ENCODE measurements around the gene RNU6-9. TPM values are rescaled to one million over a fixed set of nuclear protein-coding genes. Genes with fewer than 3 reads are reported as not detected.

RNU6-9 gene
- total and polyA plus RNA-seq, 2 of the 13 experiments (the other 11 are each of a cell fraction or from before 2014, with no cell fraction given) = under 0.01 TPM; not detected in 1

DNA sequence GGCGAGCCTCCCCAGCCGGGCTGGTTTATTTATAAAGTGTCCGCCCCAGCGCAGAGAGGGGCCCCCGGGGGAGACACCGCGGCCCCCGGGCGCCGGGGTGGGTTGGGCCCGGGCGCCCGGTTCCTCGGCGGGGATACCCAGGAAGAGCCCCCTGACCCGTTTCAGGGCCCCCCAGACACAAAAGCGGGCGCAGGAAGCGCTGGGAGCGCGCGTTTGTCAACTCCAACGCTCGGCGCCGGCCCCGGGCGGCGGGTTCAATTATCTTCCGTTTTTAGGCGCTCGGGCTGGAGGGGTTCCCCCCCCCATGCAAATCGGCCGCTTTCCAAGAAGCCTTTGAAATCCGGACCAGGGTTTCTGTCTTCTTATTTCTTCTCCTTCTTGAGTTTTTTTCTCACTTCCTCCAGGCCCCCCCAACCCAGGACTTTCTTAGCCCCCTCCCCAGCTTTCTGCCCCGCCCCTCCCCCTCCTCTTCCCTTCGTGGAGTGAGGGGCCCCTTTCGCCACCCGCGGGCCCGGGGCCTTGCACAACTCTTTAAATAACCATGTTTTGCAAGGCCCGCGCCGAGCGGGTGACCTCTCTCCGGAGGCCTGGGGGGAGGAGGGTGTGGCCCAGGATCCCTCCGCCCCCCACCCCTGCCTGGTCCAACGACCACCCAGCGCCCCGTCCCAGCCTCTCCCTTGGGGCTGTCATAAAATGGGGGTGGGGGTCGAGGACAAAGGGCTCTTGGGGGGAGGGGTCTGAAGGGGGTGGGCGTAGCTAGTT, 33.5 kb downstream of the RNU6-9 start (continued):
- 0 out of 2 replicates have a peak, but pooled peaks have one; percentile 49 for TF ChIP-seq SP4 (CRISPR knock-in tag; IDR thresholded peaks at IDR 0.05)
- no peak for TF ChIP-seq RFXAP (CRISPR knock-in tag; IDR thresholded peaks at IDR 0.05; ENCODE audit: borderline replicate concordance)
- no peak for TF ChIP-seq ZNF777 (CRISPR knock-in tag; IDR thresholded peaks at IDR 0.05)
- no peak for TF ChIP-seq WIZ (CRISPR knock-in tag; IDR thresholded peaks at IDR 0.05)
- TF ChIP-seq ZNF333 (CRISPR knock-in tag; IDR thresholded peaks at IDR 0.05; ENCODE audit: borderline replicate concordance) = no peak

GRCh38 chr19:927351-927779, 34.1 kb downstream of the RNU6-9 start:
- in situ Hi-C loops (cut with HindIII; ENCODE audit: extremely low pct_ligation_motif_present, low pct_unique_long_range_greater_than_20kb) (loop anchor here (5.0 kb wide), 1 partner anchor 35 kb away; no protein-coding TSS in a partner anchor), intact Hi-C loops (cut with micrococcal nuclease; ENCODE audit: unreplicated experiment) (loop anchor here (10.0 kb wide), 1 partner anchor 263 kb away; the partner anchor contains the start of gene RNF126)
- peak overlapping the region; percentile 92 for H3K27ac ChIP-seq (ENCODE audit: extremely low read length, insufficient read depth, low read length)
- DNase-seq (ENCODE audit: low spot score) (peak; percentile 37), ATAC-seq (peak; percentile 2; the same call in 2 of the 3 replicates), FAIRE-seq (no peak)
- CTCF ChIA-PET (ENCODE audit: low intra/inter-chr PET ratio, low total read pairs) = no interaction called here
- no peak overlapping the region for H2AFZ ChIP-seq (ENCODE audit: low read length)
- POLR2A ChIA-PET = interaction anchor here (0.7 to 2.2 kb wide), 9 partner anchors 8 to 170 kb away, joined by 3 to 42 read pairs (median 4); partner anchors contain the start of gene WDR18
- WGBS (ENCODE audit: low lambda C conversion rate) = 0% methylated on average over 2 of the region's 15 CpGs
- H3K4me2 ChIP-seq (ENCODE audit: low read depth, low read length) = peak overlapping the region; percentile 93
- peaks cover 15% of the 10 kb centered on the region; the same call in 1 of the 2 replicates for H4K20me1 ChIP-seq (ENCODE audit: insufficient read depth, low read length)
- H3K36me3 ChIP-seq (replicated peaks in 1 of 2; ENCODE audit: control insufficient read depth in 1 of 2, insufficient read depth in 2 of 2, low read length in 2 of 2) = peaks cover 10 to 29% of the 10 kb centered on the region in 2 experiments; a peak in 4 of 5 replicates
- peaks cover 61% of the 10 kb centered on the region for H3K79me2 ChIP-seq (ENCODE audit: insufficient read depth, low read length)
- peak overlapping the region; percentile 88 to 98 (median 96) for H3K4me3 ChIP-seq (replicated peaks in 1 of 3; ENCODE audit: insufficient read depth in 1 of 3, low read depth in 2 of 3, low read length in 3 of 3)
- peak overlapping the region; percentile 98 for H3K9ac ChIP-seq (ENCODE audit: insufficient read depth, low read depth, low read length)
- BruUV-seq (replicated peaks) = no TSS peak
- H3K4me1 ChIP-seq (ENCODE audit: insufficient read depth, low read length) = peaks cover 57% of the 10 kb centered on the region
- no peaks in the 10 kb centered on the region for H3K9me3 ChIP-seq (ENCODE audit: low read length)
- no peaks in the 10 kb centered on the region for H3K27me3 ChIP-seq (ENCODE audit: control insufficient read depth in 1 of 2, insufficient read depth in 2 of 2, low read length in 2 of 2)
- TF ChIP-seq SRSF4 (IDR thresholded peaks at IDR 0.05; ENCODE audit: low read depth, low read length, poor library complexity, severe bottlenecking) (no peak), ZNF337 (CRISPR knock-in tag; IDR thresholded peaks at IDR 0.05; ENCODE audit: borderline replicate concordance, low read depth) (no peak), ARID4A (CRISPR knock-in tag; IDR thresholded peaks at IDR 0.05; ENCODE audit: borderline replicate concordance) (peak; percentile 12; the same call in 1 of the 2 replicates), ZNF687 (CRISPR knock-in tag; IDR thresholded peaks at IDR 0.05) (peak; percentile 37; the same call in 1 of the 2 replicates), KLF9 (CRISPR knock-in tag; IDR thresholded peaks at IDR 0.05; ENCODE audit: low read depth) (no peak), POLR2AphosphoS5 (IDR thresholded peaks at IDR 0.05; ENCODE audit: low read depth, low read length) (peak; percentile 37; the same call in 1 of the 2 replicates)
- TF ChIP-seq, protein P1, sequence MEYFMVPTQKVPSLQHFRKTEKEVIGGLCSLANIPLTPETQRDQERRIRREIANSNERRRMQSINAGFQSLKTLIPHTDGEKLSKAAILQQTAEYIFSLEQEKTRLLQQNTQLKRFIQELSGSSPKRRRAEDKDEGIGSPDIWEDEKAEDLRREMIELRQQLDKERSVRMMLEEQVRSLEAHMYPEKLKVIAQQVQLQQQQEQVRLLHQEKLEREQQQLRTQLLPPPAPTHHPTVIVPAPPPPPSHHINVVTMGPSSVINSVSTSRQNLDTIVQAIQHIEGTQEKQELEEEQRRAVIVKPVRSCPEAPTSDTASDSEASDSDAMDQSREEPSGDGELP (IDR thresholded peaks at IDR 0.05; ENCODE audit: borderline replicate concordance, low read depth) = peak; percentile 51; the same call in 1 of the 2 replicates

Data from HepG2 (cell line).